T-helper 1 cell (primary cell): Measurements from ENCODE around the gene TET2.

Experiments
- DNase-seq, 5 donors: peaks; one replicate each; pipeline ENCODE4 v3.0.0-alpha.2; 2012 to 2020
- total RNA-seq, 4 donors: gene quantifications; one replicate each; lab custom pipeline; 2026; lab: John Stamatoyannopoulos, UW

Gene TET2
- total RNA-seq = 64.8 to 70.7 (median 69.7) reads per million in 4 donors

GRCh38 chr4:105146276-105147015 lies at the start of gene TET2:
Gene TET2, plus strand, starts transcription at chr4:105146876. Its CDS starts 87,067 bp downstream, at chr4:105233943.
- DNase-seq = peak; percentile 49 to 91 (median 63)

DNA sequence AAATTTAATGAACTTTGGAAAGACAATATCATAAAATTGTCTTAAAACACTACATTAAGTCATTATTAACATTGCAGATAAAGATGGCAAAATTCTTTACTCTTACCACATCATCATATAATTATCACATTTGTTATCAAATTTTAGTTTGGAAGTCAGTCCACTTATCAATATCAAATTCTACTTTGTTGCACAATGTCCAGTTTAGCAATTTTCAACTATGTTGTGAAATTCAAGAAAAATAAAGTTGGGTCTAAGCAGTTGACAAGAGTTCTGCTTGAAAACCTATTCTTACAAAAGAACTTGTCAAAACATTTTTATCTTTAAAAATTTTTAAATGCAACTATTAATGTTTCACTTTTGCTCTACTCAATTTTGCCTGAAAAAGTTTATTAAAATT lies 44.7 kb upstream of the TET2 start:
- DNase-seq = no peak

DNA sequence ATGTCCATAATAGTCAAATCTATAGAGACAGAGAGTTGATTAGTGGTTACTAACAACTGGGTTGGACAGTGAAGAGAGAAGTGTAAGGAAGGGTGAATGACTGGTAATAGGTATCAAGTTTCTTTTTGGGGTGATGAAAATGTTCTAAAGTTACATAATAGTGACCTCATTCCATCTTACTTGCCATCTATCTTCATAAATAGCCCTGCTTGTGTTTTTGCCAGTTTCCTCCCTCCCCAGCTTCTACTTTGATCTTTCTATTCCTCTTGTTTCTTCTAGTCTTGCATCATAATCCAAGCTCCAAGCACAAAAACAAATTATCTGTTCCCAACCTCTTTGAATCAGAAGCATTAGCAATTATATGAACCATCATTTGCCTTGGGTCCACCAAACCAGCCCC lies 40.2 kb upstream of the TET2 start:
- DNase-seq = no peak

- no peak for DNase-seq
These were observed 39.4 kb upstream of the TET2 start for GRCh38 chr4:105107095-105107856.

- DNase-seq = no peak
These were observed 37.7 kb upstream of the TET2 start for GRCh38 chr4:105108971-105109370.

- no peak for DNase-seq
These were observed 34.4 kb upstream of the TET2 start for GRCh38 chr4:105112274-105112673.

DNA sequence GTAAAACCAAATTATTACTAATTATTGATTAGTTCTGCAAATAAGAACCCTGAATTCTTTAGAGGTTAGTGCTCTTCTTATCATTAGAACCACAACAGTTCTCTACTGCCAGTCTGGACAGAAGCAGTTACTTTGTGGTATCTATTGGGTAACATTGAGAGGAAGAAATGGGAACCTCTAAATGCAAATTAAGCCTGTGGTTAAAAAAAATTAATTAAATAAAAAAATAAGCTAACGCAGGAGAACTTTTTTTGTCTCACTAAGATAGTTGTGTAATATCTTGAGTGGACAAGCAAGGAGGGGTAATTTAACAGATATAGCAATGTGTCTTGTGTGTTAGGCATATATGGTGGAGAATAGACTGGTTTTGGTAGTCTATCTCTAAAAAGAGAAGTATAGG lies 32.9 kb upstream of the TET2 start:
- DNase-seq = no peak

GRCh38 chr4:105116616-105117319 lies 29.9 kb upstream of the TET2 start:
- DNase-seq = no peak

DNA sequence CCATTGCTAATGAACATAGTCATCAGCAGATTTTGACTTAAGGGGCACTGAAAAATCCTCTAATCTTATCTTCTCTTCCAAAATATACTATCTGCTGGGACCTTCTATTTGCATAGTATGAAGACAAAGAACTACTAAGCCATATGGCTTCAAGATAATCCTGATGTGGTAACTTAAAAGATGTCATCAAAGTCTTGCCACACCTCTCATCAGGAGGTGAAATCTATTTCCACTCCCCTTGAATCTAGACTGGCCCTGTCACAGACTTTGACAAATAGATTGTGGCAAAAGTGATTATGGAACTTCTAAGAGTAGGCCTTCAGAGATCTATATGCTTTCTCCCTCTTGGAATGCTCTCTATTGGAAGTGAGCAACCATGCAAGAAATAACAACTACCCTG lies 27.3 kb upstream of the TET2 start:
- no peak for DNase-seq

GRCh38 chr4:105120626-105121025 lies 26.1 kb upstream of the TET2 start:
- no peak for DNase-seq

DNA sequence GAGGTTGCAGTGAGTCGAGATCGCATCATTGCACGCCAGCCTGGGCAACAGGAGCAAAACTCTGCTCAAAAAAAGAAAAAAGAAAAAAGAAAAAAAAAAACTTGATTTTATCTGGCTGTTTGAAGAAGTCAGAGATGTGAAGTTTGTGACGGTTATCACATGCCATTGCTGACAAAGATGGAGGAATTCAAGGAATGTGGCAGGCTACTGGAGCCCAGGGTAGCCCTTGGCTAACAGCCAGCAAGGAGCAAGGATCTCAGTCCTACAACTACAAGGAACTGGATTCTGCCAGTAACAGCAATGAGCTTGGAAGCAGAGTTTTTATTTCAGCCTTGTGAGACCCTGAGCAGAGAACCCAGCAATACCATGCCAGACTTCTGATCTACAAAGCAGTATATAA lies 24.3 kb upstream of the TET2 start:
- no peak for DNase-seq

DNA sequence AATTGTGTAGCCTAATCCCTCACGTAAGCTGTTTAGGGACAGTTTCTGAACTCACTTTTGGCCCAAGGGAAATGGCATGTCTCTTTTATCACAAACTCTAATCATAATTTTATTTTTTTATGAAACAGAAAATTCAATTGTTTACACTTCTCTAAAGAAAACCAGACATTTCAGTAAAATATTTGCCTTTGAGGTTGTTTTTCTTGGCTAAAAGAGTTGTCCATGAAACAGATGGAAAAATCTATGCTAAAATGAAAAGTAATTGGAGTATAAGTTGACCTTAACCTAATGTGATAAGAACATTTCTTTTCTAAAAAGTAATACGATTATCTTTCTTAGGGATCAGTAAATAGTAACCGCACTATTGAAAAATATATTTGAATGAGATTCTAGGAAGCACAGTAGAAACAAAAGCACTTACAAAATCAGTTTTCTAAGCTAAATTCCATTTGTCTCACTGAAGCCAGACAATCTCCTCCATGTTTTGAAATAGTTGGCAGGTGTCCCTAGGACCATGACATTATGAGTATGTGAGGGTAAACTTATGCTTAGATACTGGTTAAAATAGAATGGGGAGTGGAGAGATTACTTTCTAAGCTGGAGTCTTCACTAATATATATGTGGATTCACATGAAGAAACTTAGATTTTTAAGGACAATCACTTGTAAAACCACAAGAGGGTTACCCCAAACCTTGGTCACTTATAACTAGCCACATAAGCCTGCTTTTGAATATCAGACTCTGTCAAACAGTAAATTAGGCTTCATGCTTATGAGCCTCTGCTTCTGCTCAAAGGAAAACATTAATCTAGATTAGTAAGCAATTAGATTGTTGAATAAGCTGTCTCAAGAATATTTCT lies 20.1 kb upstream of the TET2 start:
- no peak for DNase-seq

- no peak for DNase-seq
These were observed 19.6 kb upstream of the TET2 start for GRCh38 chr4:105127170-105127445.

- no peak for DNase-seq
These were observed 18.5 kb upstream of the TET2 start for GRCh38 chr4:105128208-105128607.

DNA sequence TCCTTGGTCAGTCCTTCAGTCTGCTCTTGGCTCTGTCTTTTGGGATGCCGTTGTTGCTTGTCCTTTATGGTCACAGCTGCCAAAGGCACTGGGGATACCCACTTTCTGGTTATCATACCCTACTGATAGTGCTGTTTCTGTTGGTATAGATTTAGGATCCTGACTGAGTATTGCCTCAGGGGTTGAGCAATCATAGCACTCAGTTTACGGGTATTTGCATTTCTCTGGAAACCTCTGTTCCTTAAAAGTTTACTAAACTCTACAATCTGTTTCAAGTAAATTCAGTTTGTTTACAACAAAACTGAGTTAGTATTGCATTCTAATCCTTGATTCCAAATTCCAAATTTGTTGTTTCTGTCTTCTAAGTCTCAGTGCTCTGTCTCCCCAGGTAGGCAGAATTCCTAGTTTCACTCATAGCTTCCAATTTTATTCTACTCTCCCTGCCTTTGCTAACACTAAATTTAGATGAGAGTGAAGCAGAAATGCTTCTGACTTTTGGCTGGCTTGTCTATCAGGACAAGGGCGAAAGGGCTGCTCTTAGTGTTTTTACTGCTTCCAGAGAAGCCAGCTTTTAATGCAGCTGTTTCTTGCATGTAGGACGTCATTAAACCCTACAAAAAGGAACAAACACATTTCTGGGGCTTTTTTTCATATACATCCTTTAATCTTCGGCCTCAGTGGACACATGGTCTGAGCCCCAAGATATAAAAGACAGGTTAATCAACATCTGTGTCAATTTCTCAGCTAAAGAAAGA lies 17.2 kb upstream of the TET2 start:
- no peak for DNase-seq

DNA sequence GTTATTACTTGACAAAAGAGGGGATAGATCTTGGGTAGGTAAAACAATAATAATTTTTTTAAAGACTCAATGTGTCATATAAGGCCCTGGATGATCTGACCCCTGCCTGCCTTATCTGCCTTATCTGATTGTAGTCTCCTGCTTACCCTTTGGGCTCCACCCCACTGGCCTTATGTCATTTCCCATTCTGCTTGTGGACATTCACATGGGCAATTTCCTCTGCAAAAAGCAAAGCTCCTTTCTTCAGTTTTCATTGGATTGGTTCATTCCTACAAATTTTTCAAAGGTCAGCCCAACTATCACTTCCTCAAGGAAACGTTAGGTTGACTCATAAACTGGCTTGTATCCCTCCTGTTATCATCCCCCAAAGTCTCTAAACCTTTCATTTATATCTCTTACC lies 15.7 kb upstream of the TET2 start:
- DNase-seq = no peak

DNA sequence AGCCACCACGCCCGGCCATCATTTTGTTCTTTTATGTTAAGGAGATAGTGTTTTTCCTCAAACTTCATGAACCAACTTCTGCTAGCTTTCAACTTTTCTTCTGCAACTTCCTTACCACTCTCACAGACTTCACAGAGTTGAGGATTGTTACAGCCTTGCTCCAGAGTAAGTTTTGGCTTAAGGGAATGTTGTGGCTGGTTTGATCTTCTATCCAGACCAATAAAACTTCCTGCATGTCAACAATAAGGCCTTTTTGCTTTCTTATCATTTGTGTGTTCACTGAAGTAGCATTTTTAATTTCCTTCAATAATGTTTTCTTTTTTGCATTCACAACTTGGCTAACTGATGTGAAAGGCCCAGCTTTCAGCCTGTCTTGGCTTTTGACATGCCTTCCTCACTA lies 12.7 kb upstream of the TET2 start:
- no peak for DNase-seq

DNA sequence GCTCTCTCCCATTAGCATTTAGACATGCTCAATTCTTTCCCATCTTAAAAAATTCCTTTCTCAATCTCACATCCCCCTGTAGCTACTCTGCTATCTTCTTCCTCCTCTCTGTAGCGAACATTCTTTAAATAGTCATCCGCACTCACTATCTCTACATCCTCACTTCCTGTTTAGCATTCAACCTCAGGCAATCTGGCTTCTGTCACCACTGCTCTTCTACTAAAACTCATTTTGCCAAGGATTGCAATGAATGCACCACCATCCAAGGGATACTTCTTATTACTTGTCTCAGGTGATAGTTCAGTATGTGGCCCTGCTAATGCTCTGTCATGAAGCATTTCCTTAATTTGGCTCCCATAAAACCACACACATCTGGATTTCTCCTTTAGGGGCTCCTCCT lies 10.9 kb upstream of the TET2 start:
- no peak for DNase-seq

GRCh38 chr4:105137121-105137875 lies 9.4 kb upstream of the TET2 start:
- DNase-seq = no peak

- DNase-seq = no peak
These were observed 7.0 kb upstream of the TET2 start for GRCh38 chr4:105139646-105140045.
